Neural crest cell (in vitro differentiated cells): ENCODE results near the gene GRIK3. TPM values are rescaled to one million over a fixed set of nuclear protein-coding genes. Genes with fewer than 3 reads are reported as not detected.
A peak's percentile ranks its signal among the peaks of the same experiment; 100 is the strongest.

ENCODE experiments used
- DNase-seq: peaks from one replicate; pipeline ENCODE4 v3.0.0; 2021; ENCODE audit warnings: low read depth, mixed read lengths, low spot score
- H3K27ac Mint-ChIP-seq: one replicate; pipeline ENCODE4 v1.8.0; 2021; ENCODE audit warnings: mild to moderate bottlenecking, mixed read lengths; ENCODE audit not compliant: unreplicated experiment
- H3K27me3 Mint-ChIP-seq: 2 replicates; pipeline ENCODE4 v1.8.0; 2021; ENCODE audit warnings: low read depth, mild to moderate bottlenecking, mixed read lengths
- H3K36me3 Mint-ChIP-seq: 2 replicates; pipeline ENCODE4 v1.8.0; 2021; ENCODE audit warnings: low read depth, mild to moderate bottlenecking, mixed read lengths
- H3K4me1 Mint-ChIP-seq: 2 replicates; pipeline ENCODE4 v1.8.0; 2021; ENCODE audit warnings: mixed read lengths
- H3K4me3 Mint-ChIP-seq: one replicate; pipeline ENCODE4 v1.8.0; 2021; ENCODE audit warnings: mild to moderate bottlenecking, mixed read lengths
- H3K9me3 Mint-ChIP-seq: 2 replicates; pipeline ENCODE4 v1.8.0; 2021; ENCODE audit warnings: mixed read lengths
- CTCF ChIP-seq: fragments of 200-600 bp; sonication (generic); conservative IDR thresholded peaks from 2 replicates; pipeline ENCODE4 v1.5.0; 2021; ENCODE audit warnings: antibody characterized with exemption, mild to moderate bottlenecking
- total RNA-seq: library from RNA; stranded (reverse); gene quantifications from 2 replicates; pipeline ENCODE4 v1.2.1, GENCODE V29; 2021

Gene GRIK3
- total RNA-seq, 1 donor from 2014 or later, result 2.4 TPM

- H3K27ac Mint-ChIP-seq, result no peak overlapping the region
- no peaks in the 10 kb centered on the region for H3K4me1 Mint-ChIP-seq
- TF ChIP-seq CTCF, result no peak
- no peaks in the 10 kb centered on the region for H3K9me3 Mint-ChIP-seq
- H3K36me3 Mint-ChIP-seq, result no peaks in the 10 kb centered on the region
- peaks cover 84% of the 10 kb centered on the region for H3K27me3 Mint-ChIP-seq
- H3K4me3 Mint-ChIP-seq, result no peak overlapping the region
- DNase-seq, result no peak
Measured at GRCh38 chr1:37021502-37021901, 12.8 kb downstream of the GRIK3 start.

GRCh38 chr1:37020653-37021277, 13.6 kb downstream of the GRIK3 start:
- H3K27me3 Mint-ChIP-seq, result peaks cover 79% of the 10 kb centered on the region
- H3K4me1 Mint-ChIP-seq, result no peaks in the 10 kb centered on the region
- peak; percentile 72 for DNase-seq
- no peak overlapping the region for H3K4me3 Mint-ChIP-seq
- no peak for TF ChIP-seq CTCF
- no peak overlapping the region for H3K27ac Mint-ChIP-seq
- H3K36me3 Mint-ChIP-seq, result no peaks in the 10 kb centered on the region
- H3K9me3 Mint-ChIP-seq, result no peaks in the 10 kb centered on the region

GRCh38 chr1:37018510-37018909, 15.8 kb downstream of the GRIK3 start:
- Mint-ChIP-seq H3K27me3 (peaks cover 73% of the 10 kb centered on the region), H3K27ac (no peak overlapping the region), H3K4me1 (no peaks in the 10 kb centered on the region), H3K9me3 (no peaks in the 10 kb centered on the region), H3K4me3 (no peak overlapping the region), H3K36me3 (no peaks in the 10 kb centered on the region)
- no peak for DNase-seq
- TF ChIP-seq CTCF, result no peak

- Mint-ChIP-seq H3K36me3 (no peaks in the 10 kb centered on the region), H3K9me3 (no peaks in the 10 kb centered on the region), H3K27me3 (peaks cover 68% of the 10 kb centered on the region), H3K4me3 (no peak overlapping the region), H3K4me1 (no peaks in the 10 kb centered on the region), H3K27ac (no peak overlapping the region)
- DNase-seq, result no peak
- no peak for TF ChIP-seq CTCF
Measured at GRCh38 chr1:37017720-37018119, 16.6 kb downstream of the GRIK3 start.

- H3K27ac Mint-ChIP-seq, result no peak overlapping the region
- no peak for TF ChIP-seq CTCF
- H3K4me3 Mint-ChIP-seq, result no peak overlapping the region
- no peaks in the 10 kb centered on the region for H3K9me3 Mint-ChIP-seq
- peaks cover 60% of the 10 kb centered on the region for H3K27me3 Mint-ChIP-seq
- no peak for DNase-seq
- no peaks in the 10 kb centered on the region for H3K4me1 Mint-ChIP-seq
- H3K36me3 Mint-ChIP-seq, result no peaks in the 10 kb centered on the region
Measured at GRCh38 chr1:37016121-37016520, 18.2 kb downstream of the GRIK3 start.
